Aorta (tissue), 5 donors: ENCODE results near the gene LRFN2. TPM values are rescaled to one million over a fixed set of nuclear protein-coding genes. Genes with fewer than 3 reads are reported as not detected.

Experiments used
- ATAC-seq: fragments of 200-7000 bp; cut with Tn5 transposase; one replicate; pipeline ENCODE4 v1.9.1; 2022; ENCODE audit warnings: moderate library complexity; ENCODE audit not compliant: low FRiP score
- DNase-seq, 2 donors: peaks; one replicate each; pipeline ENCODE4 v3.0.0-alpha.2; 2020
- H3K27ac ChIP-seq, 2 donors: one replicate each; pipeline ENCODE4 v1.5.1; 2013; ENCODE audit warnings: low read length in 2 of 2, mild to moderate bottlenecking in 2 of 2, moderate library complexity in 2 of 2, control low read depth in 1 of 2, inconsistent platforms in 1 of 2, low read depth in 1 of 2
- H3K27me3 ChIP-seq, 2 donors: one replicate each; pipeline ENCODE4 v1.6.1; 2013; ENCODE audit warnings: control low read depth in 1 of 2, low read length in 1 of 2, mild to moderate bottlenecking in 1 of 2, moderate library complexity in 1 of 2; ENCODE audit not compliant: insufficient read depth in 2 of 2, control insufficient read depth in 1 of 2
- H3K36me3 ChIP-seq, 2 donors: one replicate each; pipeline ENCODE4 v1.6.1; 2013; ENCODE audit warnings: control low read depth in 1 of 2, low read length in 1 of 2, mild to moderate bottlenecking in 1 of 2; ENCODE audit not compliant: insufficient read depth in 2 of 2, control insufficient read depth in 1 of 2
- H3K4me1 ChIP-seq, 2 donors: one replicate each; pipeline ENCODE4 v1.6.1; 2013; ENCODE audit warnings: low read length in 2 of 2, control low read depth in 1 of 2, mild to moderate bottlenecking in 1 of 2, moderate library complexity in 1 of 2; ENCODE audit not compliant: insufficient read depth in 2 of 2, control insufficient read depth in 1 of 2
- H3K4me3 ChIP-seq, 2 donors: one replicate each; pipeline ENCODE4 v1.5.1; 2013; ENCODE audit warnings: low read length in 2 of 2, control low read depth in 1 of 2, mild to moderate bottlenecking in 1 of 2
- H3K9me3 ChIP-seq: one replicate; pipeline ENCODE4 v1.6.1; 2013; ENCODE audit warnings: mild to moderate bottlenecking, low read length; ENCODE audit not compliant: control insufficient read depth
- WGBS, 2 donors: extraction: QIAGEN DNeasy Blood & Tissue Kit; methylation state at CpG; one replicate each; pipeline ENCODE4 v1.1.7; 2013; 5-methylcytosine and 5-hydroxymethylcytosine counted together
- intact Hi-C, 2 donors: fragments of 100-400 bp; cut with DNase I; formaldehyde crosslinking; loops; one replicate each; pipeline versions ENCODE4 v1.14.2 to v1.15.0; 2022
- polyA plus RNA-seq, 2 donors: library from polyadenylated mRNA; stranded (reverse); fragments of 200-250 nt; gene quantifications; one replicate each; pipeline ENCODE4 v1.2.3, GENCODE V29; 2013
- total RNA-seq, 2 donors: library from RNA; stranded (reverse); fragmentation: NEBNext Ultra II Directional; extraction: Animal tissue kit (Norgen Biotek cat#: 25700); gene quantifications; one replicate each; pipeline ENCODE4 v1.2.1, GENCODE V29; 2021
- donor health status: healthy with polysubstance abuse.
- donor health status: Bipolar disorder and iron deficiency.
- donor health status: DM: no; HTN: no; CAD: no.
- donor health status: DM: no; HTN: no; CAD: no.
- donor health status: DM: yes; HTN: yes; CAD: no.

Gene LRFN2
- total and polyA plus RNA-seq, 4 donors = not detected

DNA sequence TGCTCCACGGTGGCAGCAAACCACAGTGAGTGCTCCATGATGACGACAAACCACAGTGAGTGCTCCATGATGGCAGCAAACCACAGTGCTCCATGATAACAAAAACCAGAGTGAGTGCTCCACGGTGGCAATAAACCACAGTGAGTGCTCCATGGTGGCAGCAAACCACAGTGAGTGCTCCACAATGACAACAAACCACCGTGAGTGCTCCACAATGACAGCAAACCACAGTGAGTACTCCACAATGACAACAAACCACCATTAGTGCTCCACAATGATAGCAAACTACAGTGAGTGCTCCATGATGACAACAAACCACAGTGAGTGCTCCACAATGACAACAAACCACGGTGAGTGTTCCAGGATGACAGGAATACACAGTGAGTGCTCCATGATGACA lies 36.0 kb upstream of the LRFN2 start:
- Histone ChIP-seq H3K27ac (no peak overlapping the region), H3K4me1 (no peaks in the 10 kb centered on the region), H3K27me3 (peaks cover 0 to 4% of the 10 kb centered on the region in 2 donors), H3K4me3 (no peak overlapping the region), H3K9me3 (no peaks in the 10 kb centered on the region), H3K36me3 (no peaks in the 10 kb centered on the region)
- 78 to 82% methylated on average over 5 of the region's 5 CpGs for WGBS, 2 donors
- ATAC-seq = no peak
- no peak for DNase-seq
- intact Hi-C loops = no loop called here

DNA sequence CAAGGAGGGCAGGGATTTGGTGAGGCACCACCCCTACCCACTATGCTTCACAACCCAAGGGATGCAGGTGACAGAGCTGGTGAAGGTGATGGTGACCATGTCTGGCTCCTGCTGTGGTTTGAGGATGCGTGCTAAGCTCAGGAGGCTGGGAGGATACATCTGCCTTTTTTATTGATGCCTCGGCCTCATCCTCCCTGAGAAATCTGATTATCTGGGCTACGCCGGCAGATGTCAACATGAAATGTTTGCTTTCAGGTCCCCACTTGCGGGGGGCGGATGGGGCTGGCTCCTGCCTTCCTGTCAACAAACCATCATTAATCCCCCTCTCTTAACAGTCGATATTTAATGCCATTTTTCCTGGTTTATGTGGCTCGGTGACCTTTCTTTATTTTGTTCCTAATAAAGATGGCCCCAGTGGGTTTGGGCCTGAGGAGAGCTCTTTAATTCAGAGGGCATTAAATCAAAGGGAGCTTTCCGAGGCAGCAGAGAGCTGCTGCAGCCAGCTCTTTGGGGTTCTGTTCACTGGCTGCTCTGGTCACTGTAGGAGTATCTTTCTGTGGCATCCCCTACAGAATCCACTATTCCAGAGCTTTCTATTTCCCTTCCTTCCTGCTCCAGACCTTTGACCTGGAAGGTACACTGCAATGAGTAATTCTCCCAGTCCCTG lies 33.5 kb upstream of the LRFN2 start:
- 41 to 46% methylated on average over 9 of the region's 9 CpGs for WGBS, 2 donors
- no peak for DNase-seq
- H3K4me3 ChIP-seq = no peak overlapping the region
- H3K36me3 ChIP-seq = no peaks in the 10 kb centered on the region
- intact Hi-C loops = no loop called here
- H3K27ac ChIP-seq = no peak overlapping the region
- ATAC-seq = no peak
- no peaks in the 10 kb centered on the region for H3K4me1 ChIP-seq
- H3K27me3 ChIP-seq = peaks cover 1 to 4% of the 10 kb centered on the region in 2 donors
- H3K9me3 ChIP-seq = no peaks in the 10 kb centered on the region

DNA sequence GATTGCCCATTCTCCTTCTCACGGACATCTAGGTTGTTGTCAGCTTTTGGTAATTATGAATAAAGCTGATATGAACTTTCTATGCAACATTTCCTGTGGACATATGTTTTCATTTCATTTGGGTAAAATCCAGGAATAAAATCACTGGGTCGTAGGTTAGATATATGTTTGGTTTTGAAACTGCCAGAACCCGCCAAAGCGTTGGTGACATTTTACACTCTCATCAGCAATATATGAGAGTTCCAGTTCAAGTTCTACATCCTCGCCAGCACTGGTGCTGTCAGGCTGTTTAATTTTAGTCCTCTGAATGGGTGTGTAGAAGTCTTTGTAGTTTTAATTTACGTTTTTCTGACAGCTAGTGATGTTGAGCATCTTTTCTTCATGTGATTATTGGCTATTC lies 27.5 kb upstream of the LRFN2 start:
- 53 to 57% methylated on average over 6 of the region's 6 CpGs for whole genome bisulfite sequencing, 2 donors
- no peak for DNase-seq
- Histone ChIP-seq H3K4me3 (no peak overlapping the region), H3K9me3 (peaks cover 1% of the 10 kb centered on the region), H3K4me1 (no peaks in the 10 kb centered on the region), H3K36me3 (no peaks in the 10 kb centered on the region), H3K27me3 (peaks cover 0 to 3% of the 10 kb centered on the region in 2 donors), H3K27ac (no peak overlapping the region)
- ATAC-seq = no peak
- intact Hi-C loops = no loop called here

DNA sequence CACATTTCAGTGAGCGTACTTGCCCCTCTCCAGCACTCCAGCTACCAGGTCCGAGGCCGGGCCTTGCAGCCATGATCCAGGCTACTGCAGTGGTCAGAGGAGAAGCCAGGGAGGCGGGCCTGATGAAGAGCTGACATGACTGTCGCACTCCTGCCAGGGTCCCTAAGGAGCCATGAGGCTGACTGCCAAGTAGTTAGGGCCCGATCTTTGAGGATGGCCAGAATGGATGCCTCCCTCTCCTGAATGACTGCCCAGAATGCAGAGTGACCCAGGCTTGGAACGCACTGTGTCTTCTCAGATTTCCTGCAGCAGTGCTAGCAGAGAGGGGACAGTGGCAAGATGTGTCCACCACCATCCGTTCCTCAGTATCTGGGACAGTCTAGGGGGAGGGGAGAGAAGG lies 24.7 kb upstream of the LRFN2 start:
- peaks cover 1% of the 10 kb centered on the region for H3K9me3 ChIP-seq
- peaks cover 0 to 2% of the 10 kb centered on the region in 2 donors for H3K27me3 ChIP-seq
- no peaks in the 10 kb centered on the region for H3K4me1 ChIP-seq
- intact Hi-C loops = no loop called here
- ATAC-seq (peak; percentile 26), DNase-seq (no peak)
- H3K36me3 ChIP-seq = no peaks in the 10 kb centered on the region
- 49 to 62% methylated on average over 8 of the region's 8 CpGs for WGBS, 2 donors
- no peak overlapping the region for H3K27ac ChIP-seq
- no peak overlapping the region for H3K4me3 ChIP-seq

DNA sequence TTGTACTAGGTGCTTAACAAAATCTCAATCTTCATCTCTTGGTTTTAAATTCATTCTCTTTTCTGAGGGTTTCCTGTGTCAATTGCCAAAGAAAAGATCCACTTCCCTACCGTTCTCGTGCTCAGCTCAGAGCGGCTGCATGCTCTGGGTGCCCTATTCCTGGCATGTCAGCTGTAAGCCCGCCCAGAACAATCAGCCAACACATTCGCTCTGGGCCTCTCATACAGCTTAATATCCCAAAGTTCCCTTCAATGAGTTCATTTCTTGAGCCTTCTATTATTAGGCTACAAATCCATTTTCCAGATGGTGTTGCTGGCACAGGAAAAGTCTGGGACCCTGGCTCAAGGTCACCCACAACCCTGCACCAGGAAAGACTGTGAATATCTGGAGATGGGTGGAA lies 24.3 kb upstream of the LRFN2 start:
- DNase-seq (no peak), ATAC-seq (no peak)
- Histone ChIP-seq H3K27me3 (peaks cover 0 to 2% of the 10 kb centered on the region in 2 donors), H3K9me3 (peaks cover 1% of the 10 kb centered on the region), H3K36me3 (no peaks in the 10 kb centered on the region), H3K4me1 (no peaks in the 10 kb centered on the region), H3K4me3 (no peak overlapping the region), H3K27ac (no peak overlapping the region)
- intact Hi-C loops = no loop called here
- WGBS, 2 donors = 33 to 48% methylated on average over 5 of the region's 5 CpGs

DNA sequence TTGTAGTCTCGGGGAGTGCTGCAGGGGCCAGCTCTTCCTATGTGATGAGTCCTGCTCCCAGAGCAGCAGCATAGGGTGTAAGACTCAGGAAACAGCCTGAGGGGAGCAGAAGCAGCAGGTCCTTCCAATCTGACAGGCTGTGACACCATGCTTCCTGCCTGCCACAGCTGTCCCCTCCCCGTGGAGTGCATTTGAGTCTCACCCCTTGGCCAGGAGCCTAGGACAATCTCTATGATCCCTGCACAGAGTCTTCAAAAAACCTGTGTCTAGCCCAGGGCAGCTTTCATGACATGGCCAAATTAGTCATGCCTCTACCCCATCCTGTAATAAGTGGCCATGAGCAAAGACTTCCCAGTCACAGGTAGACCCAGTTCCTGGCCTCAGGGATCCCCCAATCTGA lies 23.1 kb upstream of the LRFN2 start:
- intact Hi-C loops = no loop called here
- H3K27ac ChIP-seq = no peak overlapping the region
- no peak for ATAC-seq
- no peak overlapping the region for H3K4me3 ChIP-seq
- WGBS, 2 donors = 44 to 59% methylated on average over 2 of the region's 2 CpGs
- DNase-seq = no peak
- H3K4me1 ChIP-seq = no peaks in the 10 kb centered on the region
- peaks cover 0 to 2% of the 10 kb centered on the region in 2 donors for H3K27me3 ChIP-seq
- peaks cover 1% of the 10 kb centered on the region for H3K9me3 ChIP-seq
- H3K36me3 ChIP-seq = no peaks in the 10 kb centered on the region

DNA sequence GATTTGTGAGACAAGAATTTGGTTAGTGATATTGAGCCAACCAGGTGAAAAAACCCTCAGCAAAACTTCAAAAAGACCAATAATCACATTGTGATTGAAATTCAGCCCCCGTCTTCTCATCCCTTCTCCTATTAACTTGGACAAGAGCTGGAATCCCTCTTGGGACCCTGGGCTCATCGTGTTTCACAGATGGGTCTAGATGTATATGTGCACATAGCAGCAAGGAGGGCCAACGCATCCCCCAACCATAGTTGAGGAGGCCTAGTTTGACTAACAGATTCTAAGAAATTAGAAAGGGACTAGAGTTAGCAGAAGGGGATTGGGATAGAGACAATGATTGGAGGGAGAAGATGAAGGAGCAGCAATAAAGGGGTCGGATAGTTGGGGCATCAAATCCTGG lies 19.8 kb upstream of the LRFN2 start:
- peaks cover 0 to 2% of the 10 kb centered on the region in 2 donors for H3K27me3 ChIP-seq
- DNase-seq (no peak), ATAC-seq (no peak)
- no peaks in the 10 kb centered on the region for H3K4me1 ChIP-seq
- H3K27ac ChIP-seq = no peak overlapping the region
- H3K4me3 ChIP-seq = no peak overlapping the region
- WGBS, 2 donors = 78 to 79% methylated on average over 4 of the region's 4 CpGs
- H3K36me3 ChIP-seq = no peaks in the 10 kb centered on the region
- peaks cover 4% of the 10 kb centered on the region for H3K9me3 ChIP-seq
- intact Hi-C loops = no loop called here

DNA sequence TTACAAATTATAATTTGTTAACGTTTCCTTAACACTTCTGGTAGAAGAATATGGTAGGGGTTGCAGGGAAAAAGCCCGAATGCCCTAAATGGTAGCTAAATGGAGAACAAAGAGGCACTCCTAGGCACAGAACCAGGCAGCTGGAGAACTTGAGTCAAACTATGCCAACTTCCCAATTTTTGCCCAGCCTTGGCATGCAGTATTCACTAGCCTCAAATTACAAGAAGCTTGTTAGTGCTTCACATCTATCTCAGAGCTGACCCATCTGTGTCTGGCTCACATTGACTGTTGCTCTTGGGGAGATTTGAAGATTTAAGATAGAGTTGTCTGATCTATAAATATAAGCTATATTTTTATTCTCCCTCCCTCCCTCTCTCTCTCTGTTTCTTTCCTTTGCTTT lies 19.4 kb upstream of the LRFN2 start:
- 64 to 65% methylated on average over 2 of the region's 2 CpGs for WGBS, 2 donors
- intact Hi-C loops = no loop called here
- Histone ChIP-seq H3K27me3 (peaks cover 0 to 2% of the 10 kb centered on the region in 2 donors), H3K4me3 (no peak overlapping the region), H3K4me1 (no peaks in the 10 kb centered on the region), H3K9me3 (peaks cover 4% of the 10 kb centered on the region), H3K36me3 (no peaks in the 10 kb centered on the region), H3K27ac (no peak overlapping the region)
- ATAC-seq (no peak), DNase-seq (no peak)

DNA sequence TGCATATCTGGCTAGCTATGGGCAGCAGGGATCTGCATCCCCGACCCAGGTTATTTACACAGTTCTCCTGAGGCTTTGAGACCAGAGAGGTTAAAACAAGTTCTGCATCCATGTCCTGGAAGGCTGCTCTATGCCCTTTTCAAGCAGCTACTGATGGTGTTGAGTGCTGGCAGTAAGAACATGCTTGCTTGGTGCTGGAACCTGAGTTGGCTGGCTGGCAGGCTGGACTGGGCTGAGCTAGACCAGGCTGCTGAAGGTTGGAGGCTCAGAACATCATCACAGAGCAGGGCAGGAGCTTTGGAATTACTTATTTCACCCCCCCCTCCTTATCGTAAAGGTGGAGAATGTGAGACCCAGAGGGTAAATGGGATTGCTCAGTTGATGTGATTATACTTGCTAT lies 16.9 kb upstream of the LRFN2 start:
- ATAC-seq = no peak
- Histone ChIP-seq H3K9me3 (peaks cover 3% of the 10 kb centered on the region), H3K4me3 (no peak overlapping the region), H3K36me3 (no peaks in the 10 kb centered on the region), H3K27me3 (peaks cover 0 to 2% of the 10 kb centered on the region in 2 donors), H3K4me1 (no peaks in the 10 kb centered on the region), H3K27ac (no peak overlapping the region)
- intact Hi-C loops = no loop called here
- WGBS, 2 donors = 69 to 79% methylated on average over 2 of the region's 2 CpGs
- no peak for DNase-seq
